Endothelial cell of umbilical vein (primary cell): ENCODE results near the gene CEACAM21. TPM values are rescaled to one million over a fixed set of nuclear protein-coding genes. Genes with fewer than 3 reads are reported as not detected.

Experiments used
- BruUV-seq: library from RNA; stranded (reverse); fragments of 400-500 nt; replicated peaks from 2 replicates; lab custom pipeline; 2021; lab: Mats Ljungman, UMichigan
- CTCF ChIA-PET: fragments of 300-600, 350-600 bp; sonication (Branson Sonifier 250); formaldehyde crosslinking; loops from one replicate; lab custom pipeline; 2021; ENCODE audit warnings: antibody characterized with exemption, inconsistent platforms; lab: Charles Lee
- POLR2A ChIA-PET: fragments of 300-600, 350-600 bp; sonication (Branson Sonifier 250); formaldehyde crosslinking; loops from one replicate; lab custom pipeline; 2021; ENCODE audit warnings: antibody characterized with exemption, inconsistent platforms; lab: Charles Lee
- DNase-seq: peaks from one replicate; pipeline ENCODE4 v3.0.0-alpha.2; 2011; ENCODE audit warnings: low read depth, low spot score
- FAIRE-seq: peaks from 2 replicates; lab custom pipeline; 2011; peaks lifted over from hg19 to GRCh38; lab: Jason Lieb, UNC
- H2AFZ ChIP-seq: 2 replicates; pipeline ENCODE4 v1.6.0; 2012; ENCODE audit warnings: low read depth, low read length, control low read depth, inconsistent platforms
- H3K27ac ChIP-seq: 2 replicates; pipeline ENCODE4 v1.5.1; 2011; ENCODE audit warnings: low read depth, mild to moderate bottlenecking, control low read depth, low read length, moderate library complexity; ENCODE audit not compliant: insufficient read depth
- H3K27me3 ChIP-seq, 2 experiments: 2 replicates each; pipeline versions ENCODE4 v1.6.0 to v1.6.1; 2011; ENCODE audit warnings: low read length in 2 of 2, mixed read lengths in 1 of 2; ENCODE audit not compliant: control insufficient read depth in 2 of 2, insufficient read depth in 2 of 2
- H3K36me3 ChIP-seq, 2 experiments: 2 replicates in 1 of 2; 3 replicates in 1 of 2; pipeline ENCODE4 v1.5.1; 2011; ENCODE audit warnings: low read length in 2 of 2, mild to moderate bottlenecking in 1 of 2, moderate library complexity in 1 of 2; ENCODE audit not compliant: control insufficient read depth in 2 of 2, insufficient read depth in 2 of 2; ENCODE audit errors: extremely low read depth in 1 of 2
- H3K4me1 ChIP-seq: 3 replicates; pipeline ENCODE4 v1.5.1; 2011; ENCODE audit warnings: mild to moderate bottlenecking, low read length; ENCODE audit not compliant: control insufficient read depth, insufficient read depth; ENCODE audit errors: extremely low read depth
- H3K4me2 ChIP-seq: 2 replicates; pipeline ENCODE4 v1.6.1; 2011; ENCODE audit warnings: low read length, control low read depth, mixed read lengths; ENCODE audit not compliant: insufficient read depth
- H3K4me3 ChIP-seq, 3 experiments: fragments of 200-600 bp in 1 of 3; sonication (generic), shearing (Covaris generic) in 1 of 3; replicated peaks in 1 of 3; 2 replicates each; pipeline ENCODE4 v1.5.1; 2011 to 2016; ENCODE audit warnings: control low read depth in 3 of 3, low read length in 3 of 3, mild to moderate bottlenecking in 2 of 3, inconsistent platforms in 1 of 3, low read depth in 1 of 3, moderate library complexity in 1 of 3; ENCODE audit not compliant: insufficient read depth in 1 of 3
- H3K79me2 ChIP-seq: 2 replicates; pipeline ENCODE4 v1.6.0; 2012; ENCODE audit warnings: low read length, inconsistent platforms; ENCODE audit not compliant: control insufficient read depth, insufficient read depth
- H3K9ac ChIP-seq: replicated peaks from 2 replicates; pipeline ENCODE3; 2011; ENCODE audit warnings: low read length, control low read depth; ENCODE audit not compliant: insufficient read depth; ENCODE audit errors: extremely low read depth
- H3K9me1 ChIP-seq: replicated peaks from 3 replicates; pipeline ENCODE4 v1.6.0; 2011; ENCODE audit warnings: mild to moderate bottlenecking, low read length; ENCODE audit not compliant: control insufficient read depth, insufficient read depth; ENCODE audit errors: extremely low read depth
- H3K9me3 ChIP-seq: replicated peaks from 2 replicates; pipeline ENCODE4 v1.5.1; 2012; ENCODE audit warnings: low read length, inconsistent platforms; ENCODE audit not compliant: control insufficient read depth, insufficient read depth
- H4K20me1 ChIP-seq: replicated peaks from 2 replicates; pipeline ENCODE3; 2011; ENCODE audit warnings: mild to moderate bottlenecking, low read length; ENCODE audit not compliant: control insufficient read depth, insufficient read depth; ENCODE audit errors: extremely low read depth
- CTCF ChIP-seq, 2 donors: IDR thresholded peaks; 1 replicate in 1 of 2; 2 replicates in 1 of 2; pipeline ENCODE4 v1.5.1; 2011; ENCODE audit warnings: low read length in 2 of 2, mild to moderate bottlenecking in 2 of 2, moderate library complexity in 2 of 2, control low read depth in 1 of 2, inconsistent platforms in 1 of 2, low read depth in 1 of 2; ENCODE audit not compliant: insufficient read depth in 1 of 2; ENCODE audit errors: extremely low read depth in 1 of 2
- EZH2 ChIP-seq: IDR thresholded peaks from 2 replicates; pipeline ENCODE4 v1.6.1; 2012; ENCODE audit warnings: borderline replicate concordance, low read depth, mild to moderate bottlenecking, moderate library complexity, low read length, inconsistent platforms; ENCODE audit not compliant: severe bottlenecking
- FOS ChIP-seq: IDR thresholded peaks from 2 replicates; pipeline ENCODE4 v1.6.1; 2011; ENCODE audit warnings: mild to moderate bottlenecking, low read length, moderate library complexity, borderline replicate concordance; ENCODE audit not compliant: insufficient read depth
- GATA2 ChIP-seq: IDR thresholded peaks from 2 replicates; pipeline ENCODE4 v1.7.0; 2011; ENCODE audit warnings: low read depth, mild to moderate bottlenecking, moderate library complexity, mixed read lengths, low read length; ENCODE audit not compliant: insufficient read length, insufficient read depth
- JUN ChIP-seq: IDR thresholded peaks from 2 replicates; pipeline ENCODE4 v1.6.1; 2011; ENCODE audit warnings: borderline replicate concordance, low read depth; ENCODE audit not compliant: insufficient read length, insufficient read depth
- MAX ChIP-seq: IDR thresholded peaks from 2 replicates; pipeline ENCODE4 v1.6.1; 2011; ENCODE audit not compliant: insufficient read depth, insufficient read length
- MYC ChIP-seq: IDR thresholded peaks from one replicate; pipeline ENCODE4 v1.6.1; 2011; ENCODE audit warnings: mild to moderate bottlenecking, low read depth, low read length
- POLR2A ChIP-seq: IDR thresholded peaks from 2 replicates; pipeline ENCODE4 v1.6.1; 2012; ENCODE audit warnings: low read depth, mild to moderate bottlenecking, control low read depth, low read length
- POLR2AphosphoS5 ChIP-seq: IDR thresholded peaks from 2 replicates; pipeline ENCODE4 v1.6.1; 2012; ENCODE audit warnings: low read depth, mild to moderate bottlenecking, control low read depth, low read length, moderate library complexity; ENCODE audit not compliant: insufficient read depth
- dilution Hi-C: fragments of 300-500 bp; cut with MboI; formaldehyde crosslinking; loops from one replicate; pipeline ENCODE4 v1.15.0; 2019; ENCODE audit warnings: low sequenced_read_pairs; ENCODE audit not compliant: extremely low pct_ligation_motif_present
- intact Hi-C: fragments of 100-400 bp; cut with micrococcal nuclease; formaldehyde crosslinking; loops from one replicate; pipeline ENCODE4 v1.10.0; 2022
- polyA plus RNA-seq, 4 experiments: library from polyadenylated mRNA; depleted of rRNA in 3 of 4; stranded (reverse) in 3 of 4; unstranded in 1 of 4; fragments of >200 nt; gene quantifications; 2 replicates each; pipeline versions ENCODE4 v1.2.1 to v1.2.3, GENCODE V29; 2011 to 2012; ENCODE audit warnings: missing spikeins in 1 of 4
- total RNA-seq: library from RNA; stranded (reverse); gene quantifications from 2 replicates; pipeline ENCODE4 v1.2.3, GENCODE V29; 2021

CEACAM21 gene
- total and polyA plus RNA-seq, 2 donors (not counting 3 experiments of a cell fraction or from before 2014, with no cell fraction given) = 0.81 to 1.7 TPM

- Histone ChIP-seq H3K4me1 (no peaks in the 10 kb centered on the region), H3K36me3 (no peaks in the 10 kb centered on the region), H3K9ac (no peak overlapping the region), H3K27ac (no peak overlapping the region), H3K27me3 (peaks cover 0 to 9% of the 10 kb centered on the region in 2 experiments), H4K20me1 (no peaks in the 10 kb centered on the region), H3K9me1 (no peaks in the 10 kb centered on the region), H3K9me3 (no peaks in the 10 kb centered on the region), H3K4me3 (no peak overlapping the region), H3K4me2 (no peak overlapping the region), H2AFZ (no peak overlapping the region), H3K79me2 (no peaks in the 10 kb centered on the region)
- dilution Hi-C loops (no loop called here), intact Hi-C loops (no loop called here)
- CTCF ChIA-PET = interaction anchor here (1.5 kb wide), 1 partner anchor 15 kb away, joined by 3 read pairs; the partner anchor contains the start of gene CEACAM4
- no peak for TF ChIP-seq POLR2A
- TF ChIP-seq MYC = no peak
- no peak for TF ChIP-seq JUN
- BruUV-seq = no TSS peak
- FAIRE-seq = no peak
- POLR2A ChIA-PET = no interaction called here
- no peak for DNase-seq
Measured at GRCh38 chr19:41612483-41612882, 36.5 kb downstream of the CEACAM21 start.

- FAIRE-seq (no peak), DNase-seq (no peak)
- Histone ChIP-seq H3K79me2 (no peaks in the 10 kb centered on the region), H3K9me1 (no peaks in the 10 kb centered on the region), H3K4me1 (no peaks in the 10 kb centered on the region), H3K27me3 (peaks cover 0 to 4% of the 10 kb centered on the region in 2 experiments), H3K4me3 (no peak overlapping the region), H2AFZ (no peak overlapping the region), H3K36me3 (no peaks in the 10 kb centered on the region), H4K20me1 (no peaks in the 10 kb centered on the region), H3K9me3 (no peaks in the 10 kb centered on the region), H3K4me2 (no peak overlapping the region), H3K27ac (no peak overlapping the region), H3K9ac (no peak overlapping the region)
- POLR2A ChIA-PET = no interaction called here
- CTCF ChIA-PET = no interaction called here
- intact Hi-C loops (no loop called here), dilution Hi-C loops (no loop called here)
- TF ChIP-seq JUN = no peak
- TF ChIP-seq MAX = no peak
- TF ChIP-seq MYC = no peak
- TF ChIP-seq POLR2A = no peak
- TF ChIP-seq POLR2AphosphoS5 = no peak
- TF ChIP-seq CTCF (IDR thresholded peaks at IDR 0.05; ENCODE audit: extremely low read depth in 1 of 2, insufficient read depth in 1 of 2, low read depth in 1 of 2, low read length in 2 of 2) = no peak
- no peak for TF ChIP-seq EZH2
- no peak for TF ChIP-seq GATA2
- TF ChIP-seq FOS = no peak
- BruUV-seq = no TSS peak
Measured at GRCh38 chr19:41615207-41615606, 39.2 kb downstream of the CEACAM21 start.
